Suprapubic skin (tissue), 4 donors: ENCODE data around the gene CCDC181. TPM values are rescaled to one million over a fixed set of nuclear protein-coding genes. Genes with fewer than 3 reads are reported as not detected.
A peak's percentile ranks its signal among the peaks of the same experiment; 100 is the strongest.

Experiments
- DNase-seq, 2 donors: peaks; one replicate each; pipeline ENCODE4 v3.0.0-alpha.2; 2019; ENCODE audit warnings: low spot score in 2 of 2
- H3K27ac ChIP-seq: fragments of 200-600 bp; sonication (generic); one replicate; pipeline ENCODE4 v1.5.1; 2019
- H3K27me3 ChIP-seq: fragments of 200-600 bp; sonication (generic); one replicate; pipeline ENCODE4 v1.5.1; 2019
- H3K36me3 ChIP-seq: fragments of 200-600 bp; sonication (generic); one replicate; pipeline ENCODE4 v1.5.1; 2019
- H3K4me1 ChIP-seq: fragments of 200-600 bp; sonication (generic); one replicate; pipeline ENCODE4 v1.5.1; 2019
- H3K4me3 ChIP-seq: fragments of 200-600 bp; sonication (generic); one replicate; pipeline ENCODE4 v1.5.1; 2019; ENCODE audit warnings: mild to moderate bottlenecking
- H3K9me3 ChIP-seq: fragments of 200-600 bp; sonication (generic); one replicate; pipeline ENCODE4 v1.5.1; 2019
- EP300 ChIP-seq: sonication (generic); formaldehyde crosslinking; IDR thresholded peaks from one replicate; pipeline ENCODE4 v1.6.1; 2017; ENCODE audit warnings: antibody characterized with exemption
- POLR2A ChIP-seq, 2 donors: fragments of 450-650 bp; IDR thresholded peaks; one replicate each; pipeline ENCODE4 v1.6.1; 2017; ENCODE audit warnings: antibody characterized with exemption in 2 of 2, mild to moderate bottlenecking in 2 of 2, moderate library complexity in 2 of 2
- POLR2AphosphoS5 ChIP-seq, 3 donors: sonication (generic); formaldehyde crosslinking; IDR thresholded peaks; one replicate each; pipeline ENCODE4 v1.6.1; 2017; ENCODE audit warnings: antibody characterized with exemption in 3 of 3
- WGBS: methylation state at CpG from one replicate; pipeline ENCODE4 v1.1.5; 2018; 5-methylcytosine and 5-hydroxymethylcytosine counted together
- total RNA-seq, 4 donors: library from RNA; depleted of rRNA; stranded (reverse); fragments of >200 nt; gene quantifications; one replicate each; pipeline ENCODE4 v1.1.0, GENCODE V29; 2016
- TF ChIP-seq, protein P1 (sequence below), 2 donors: fragments of 200-600 bp in 1 of 2; fragments of 450-650 bp in 1 of 2; sonication (generic) in 1 of 2; IDR thresholded peaks; one replicate each; pipeline ENCODE4 v1.5.1; 2016 to 2019; ENCODE audit warnings: antibody characterized with exemption in 2 of 2, mild to moderate bottlenecking in 1 of 2, moderate library complexity in 1 of 2

Gene CCDC181
- total RNA-seq, 4 donors from 2014 or later, result not detected

DNA sequence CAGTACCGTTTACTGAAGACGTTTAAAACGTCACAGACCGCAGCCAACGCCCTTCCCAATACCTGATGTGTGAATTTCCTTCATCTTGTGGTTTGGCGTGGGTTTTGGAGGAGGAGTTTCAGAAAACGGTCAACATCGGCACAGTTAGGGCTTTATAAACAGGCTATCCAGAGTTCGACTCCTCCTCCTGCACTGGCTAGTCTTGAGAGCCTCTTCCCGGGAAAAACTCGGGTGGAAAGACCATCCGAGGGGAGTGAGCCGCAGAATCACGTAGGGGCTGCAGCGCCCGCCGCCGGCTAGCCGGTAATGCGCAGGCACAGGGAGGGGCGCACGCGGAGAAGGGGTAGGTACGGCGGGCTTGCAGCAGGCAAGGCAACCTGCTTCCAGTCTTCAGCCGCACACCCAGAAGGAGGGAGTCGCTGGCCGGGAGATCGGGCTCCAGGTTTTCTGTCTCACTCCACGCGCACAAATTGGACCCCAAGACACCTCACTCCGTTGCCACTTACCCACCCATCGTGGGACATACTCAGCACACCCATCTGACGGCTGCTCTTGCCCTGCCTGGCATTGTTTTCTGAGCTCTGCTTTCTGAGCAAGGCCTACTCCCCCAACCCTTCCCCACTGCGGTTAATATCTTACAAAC lies 33.0 kb upstream of the CCDC181 start:
- Histone ChIP-seq H3K4me1 (peaks cover 9% of the 10 kb centered on the region), H3K36me3 (peaks cover 2% of the 10 kb centered on the region), H3K27me3 (peaks cover 11% of the 10 kb centered on the region), H3K9me3 (peaks cover 8% of the 10 kb centered on the region), H3K27ac (no peak overlapping the region), H3K4me3 (peak overlapping the region; percentile 34)
- no peak for DNase-seq
- no peak for TF ChIP-seq POLR2A (IDR thresholded peaks at IDR 0.05)
- TF ChIP-seq EP300, result no peak
- no peak for TF ChIP-seq POLR2AphosphoS5 (IDR thresholded peaks at IDR 0.05)
- TF ChIP-seq, protein P1, sequence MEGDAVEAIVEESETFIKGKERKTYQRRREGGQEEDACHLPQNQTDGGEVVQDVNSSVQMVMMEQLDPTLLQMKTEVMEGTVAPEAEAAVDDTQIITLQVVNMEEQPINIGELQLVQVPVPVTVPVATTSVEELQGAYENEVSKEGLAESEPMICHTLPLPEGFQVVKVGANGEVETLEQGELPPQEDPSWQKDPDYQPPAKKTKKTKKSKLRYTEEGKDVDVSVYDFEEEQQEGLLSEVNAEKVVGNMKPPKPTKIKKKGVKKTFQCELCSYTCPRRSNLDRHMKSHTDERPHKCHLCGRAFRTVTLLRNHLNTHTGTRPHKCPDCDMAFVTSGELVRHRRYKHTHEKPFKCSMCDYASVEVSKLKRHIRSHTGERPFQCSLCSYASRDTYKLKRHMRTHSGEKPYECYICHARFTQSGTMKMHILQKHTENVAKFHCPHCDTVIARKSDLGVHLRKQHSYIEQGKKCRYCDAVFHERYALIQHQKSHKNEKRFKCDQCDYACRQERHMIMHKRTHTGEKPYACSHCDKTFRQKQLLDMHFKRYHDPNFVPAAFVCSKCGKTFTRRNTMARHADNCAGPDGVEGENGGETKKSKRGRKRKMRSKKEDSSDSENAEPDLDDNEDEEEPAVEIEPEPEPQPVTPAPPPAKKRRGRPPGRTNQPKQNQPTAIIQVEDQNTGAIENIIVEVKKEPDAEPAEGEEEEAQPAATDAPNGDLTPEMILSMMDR (IDR thresholded peaks at IDR 0.05), result no peak
- 12% methylated on average over 35 of the region's 35 CpGs for WGBS

DNA sequence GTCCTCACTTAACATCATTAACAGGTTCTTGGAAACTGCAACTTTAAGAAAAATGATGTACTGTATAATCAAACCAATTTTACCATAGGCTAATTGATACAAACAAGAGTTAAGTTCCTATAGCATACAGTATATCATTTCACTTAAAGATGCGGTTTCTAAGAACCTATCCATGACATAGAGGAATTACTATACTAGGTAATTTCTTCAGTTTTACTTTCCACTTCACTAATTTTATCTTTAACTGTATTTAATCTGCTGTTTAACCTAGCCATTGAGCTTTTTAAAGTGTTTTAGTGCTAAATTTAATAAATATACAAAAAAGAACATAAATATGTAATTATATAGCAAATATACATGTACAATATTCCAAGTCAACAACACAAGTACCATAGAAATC lies 30.2 kb upstream of the CCDC181 start:
- Histone ChIP-seq H3K9me3 (peaks cover 8% of the 10 kb centered on the region), H3K4me3 (no peak overlapping the region), H3K36me3 (no peaks in the 10 kb centered on the region), H3K27ac (no peak overlapping the region), H3K4me1 (peaks cover 9% of the 10 kb centered on the region), H3K27me3 (peaks cover 11% of the 10 kb centered on the region)
- TF ChIP-seq, protein P1 (IDR thresholded peaks at IDR 0.05), result no peak
- TF ChIP-seq EP300 (no peak), POLR2A (IDR thresholded peaks at IDR 0.05) (no peak), POLR2AphosphoS5 (IDR thresholded peaks at IDR 0.05) (no peak)
- 94% methylated on average over 1 of the region's 1 CpG for WGBS
- no peak for DNase-seq

DNA sequence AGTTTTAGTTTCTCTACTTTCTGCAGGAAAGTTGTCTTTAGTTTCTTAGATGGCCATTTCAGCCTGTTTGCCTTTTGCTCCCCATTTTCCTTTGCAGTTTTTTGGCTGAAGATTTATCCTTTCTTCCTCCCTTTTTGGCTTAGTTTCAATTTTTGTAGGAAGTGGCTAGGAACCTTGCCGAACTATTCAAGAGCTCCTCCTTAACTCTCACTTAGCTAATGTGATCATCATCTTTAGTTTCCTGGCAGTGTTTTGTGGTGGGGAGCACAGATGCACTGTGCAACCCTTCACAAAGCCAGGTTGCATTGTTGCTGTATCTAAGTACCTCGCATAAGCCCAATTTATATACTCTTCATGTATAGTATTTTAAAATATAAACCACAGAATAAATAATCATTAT lies 28.8 kb upstream of the CCDC181 start:
- WGBS, result 55% methylated on average over 2 of the region's 2 CpGs

GRCh38 chr1:169452921-169453320 lies 25.6 kb upstream of the CCDC181 start:
- 90% methylated on average over 2 of the region's 2 CpGs for WGBS
- H3K9me3 ChIP-seq, result peaks cover 8% of the 10 kb centered on the region
- DNase-seq, result no peak
- no peaks in the 10 kb centered on the region for H3K27me3 ChIP-seq
- H3K36me3 ChIP-seq, result no peaks in the 10 kb centered on the region
- TF ChIP-seq POLR2A (IDR thresholded peaks at IDR 0.05) (no peak), POLR2AphosphoS5 (IDR thresholded peaks at IDR 0.05) (no peak), EP300 (no peak)
- TF ChIP-seq, protein P1 (IDR thresholded peaks at IDR 0.05), result no peak
- no peak overlapping the region for H3K4me3 ChIP-seq
- no peak overlapping the region for H3K27ac ChIP-seq
- peaks cover 4% of the 10 kb centered on the region for H3K4me1 ChIP-seq

More for the DNA sequence above, 28.8 kb upstream of the CCDC181 start:
- H3K9me3 ChIP-seq, result peaks cover 8% of the 10 kb centered on the region
- H3K36me3 ChIP-seq, result no peaks in the 10 kb centered on the region
- no peak for TF ChIP-seq POLR2AphosphoS5 (IDR thresholded peaks at IDR 0.05)
- no peak for TF ChIP-seq POLR2A (IDR thresholded peaks at IDR 0.05)
- TF ChIP-seq EP300, result no peak
- TF ChIP-seq, protein P1 (IDR thresholded peaks at IDR 0.05), result no peak
- H3K4me1 ChIP-seq, result peaks cover 13% of the 10 kb centered on the region
- no peak overlapping the region for H3K4me3 ChIP-seq
- peaks cover 11% of the 10 kb centered on the region for H3K27me3 ChIP-seq
- H3K27ac ChIP-seq, result no peak overlapping the region
- no peak for DNase-seq

DNA sequence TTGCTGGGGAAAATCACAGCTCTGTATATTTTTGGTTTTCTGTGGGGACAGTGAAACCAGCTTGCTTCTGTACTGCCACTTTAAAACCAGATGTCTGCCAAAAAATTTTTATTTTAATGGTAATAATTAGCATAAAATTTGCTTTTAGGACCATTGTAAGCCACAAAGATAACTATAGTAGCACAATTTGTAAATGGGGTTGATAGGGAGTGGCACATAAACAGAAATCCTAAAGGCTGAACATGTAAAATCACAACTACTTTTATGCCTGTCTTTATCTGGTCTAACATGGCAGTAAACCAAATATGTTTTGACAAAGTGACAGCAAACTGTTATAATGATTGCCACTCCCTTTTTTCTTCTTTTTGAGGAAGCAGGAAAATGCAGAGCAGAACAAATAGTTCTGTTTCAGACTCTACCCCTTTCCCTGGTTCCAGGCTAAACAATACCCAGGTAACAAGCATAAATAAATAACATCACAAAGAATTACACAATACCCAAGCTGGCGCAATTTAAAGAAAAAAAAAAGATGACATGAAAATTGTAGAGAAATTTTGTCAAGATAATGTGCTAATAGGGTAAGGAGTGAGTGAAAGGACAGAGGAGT lies 24.0 kb upstream of the CCDC181 start:
- no peak overlapping the region for H3K27ac ChIP-seq
- no peaks in the 10 kb centered on the region for H3K36me3 ChIP-seq
- no peak overlapping the region for H3K4me3 ChIP-seq
- WGBS, result 40% methylated on average over 1 of the region's 1 CpG
- peaks cover 4% of the 10 kb centered on the region for H3K4me1 ChIP-seq
- H3K9me3 ChIP-seq, result no peaks in the 10 kb centered on the region
- no peak for DNase-seq
- TF ChIP-seq EP300 (no peak), POLR2AphosphoS5 (IDR thresholded peaks at IDR 0.05) (no peak), POLR2A (IDR thresholded peaks at IDR 0.05) (no peak)
- TF ChIP-seq, protein P1 (IDR thresholded peaks at IDR 0.05), result no peak
- H3K27me3 ChIP-seq, result no peaks in the 10 kb centered on the region
